Natural killer cell (primary cell): ENCODE results near the gene ULK4. TPM values are rescaled to one million over a fixed set of nuclear protein-coding genes. Genes with fewer than 3 reads are reported as not detected.

Source experiments
- ATAC-seq, 3 donors: fragments of 150-1000 bp in 2 of 3; fragments of 200-7000 bp in 1 of 3; cut with Tn5 transposase; 1 replicate in 1 of 3; 2 replicates in 2 of 3; pipeline ENCODE4 v1.10.0; 2021; ENCODE audit warnings: mild to moderate bottlenecking in 2 of 3, moderate library complexity in 2 of 3
- DNase-seq, 2 donors: peaks; one replicate each; pipeline versions ENCODE4 v3.0.0 to v3.0.0-alpha.2; 2013 to 2021; ENCODE audit warnings: mixed read lengths in 1 of 2
- H3K27ac ChIP-seq: one replicate; pipeline ENCODE4 v1.5.1; 2013; ENCODE audit warnings: mild to moderate bottlenecking, low read length
- H3K27me3 ChIP-seq: one replicate; pipeline ENCODE4 v1.6.1; 2013; ENCODE audit warnings: low read length; ENCODE audit not compliant: control insufficient read depth, insufficient read depth
- H3K36me3 ChIP-seq: one replicate; pipeline ENCODE4 v1.6.1; 2013; ENCODE audit warnings: low read length; ENCODE audit not compliant: control insufficient read depth, insufficient read depth
- H3K4me1 ChIP-seq: one replicate; pipeline ENCODE4 v1.6.1; 2013; ENCODE audit warnings: low read length; ENCODE audit not compliant: control insufficient read depth, insufficient read depth
- H3K4me3 ChIP-seq: one replicate; pipeline ENCODE4 v1.5.1; 2013; ENCODE audit warnings: low read length
- H3K9me3 ChIP-seq: one replicate; pipeline ENCODE4 v1.6.1; 2013; ENCODE audit warnings: low read length; ENCODE audit not compliant: control insufficient read depth, insufficient read depth
- H3K27ac Mint-ChIP-seq, 2 donors: one replicate each; pipeline ENCODE4 v1.8.0; 2022; ENCODE audit warnings: mild to moderate bottlenecking in 2 of 2, mixed read lengths in 2 of 2, moderate library complexity in 1 of 2
- H3K27me3 Mint-ChIP-seq, 2 donors: one replicate each; pipeline ENCODE4 v1.8.0; 2022; ENCODE audit warnings: low read depth in 2 of 2, mixed read lengths in 2 of 2
- H3K36me3 Mint-ChIP-seq: one replicate; pipeline ENCODE4 v1.8.0; 2022; ENCODE audit warnings: mixed read lengths
- H3K4me1 Mint-ChIP-seq, 2 donors: one replicate each; pipeline ENCODE4 v1.8.0; 2022; ENCODE audit warnings: mixed read lengths in 2 of 2
- H3K4me3 Mint-ChIP-seq: one replicate; pipeline ENCODE4 v1.8.0; 2022; ENCODE audit warnings: mild to moderate bottlenecking, moderate library complexity, mixed read lengths
- H3K9me3 Mint-ChIP-seq, 2 donors: one replicate each; pipeline ENCODE4 v1.8.0; 2022; ENCODE audit warnings: mixed read lengths in 2 of 2
- CTCF ChIP-seq: fragments of 200-600 bp; IDR thresholded peaks from one replicate; pipeline ENCODE4 v1.8.0; 2022; ENCODE audit warnings: antibody characterized with exemption
- WGBS: methylation state at CpG from one replicate; pipeline ENCODE4 v1.1.7; 2013; ENCODE audit warnings: missing lambda C conversion rate; ENCODE audit not compliant: insufficient coverage; 5-methylcytosine and 5-hydroxymethylcytosine counted together
- intact Hi-C: fragments of 100-400 bp; cut with micrococcal nuclease; formaldehyde crosslinking; loops from one replicate; pipeline ENCODE4 v1.14.2; 2022
- total RNA-seq, 4 donors: library from RNA; stranded (reverse); fragments of 120-200 nt in 1 of 4; gene quantifications; one replicate each; pipeline versions ENCODE4 v1.2.3 to v1.2.4, GENCODE V29; 2013 to 2022

ULK4 gene
- total RNA-seq, 3 donors from 2014 or later (not counting 1 experiment from before 2014, with no cell fraction given), result 19.2 to 25.7 (median 21.2) TPM

- H3K27me3 Mint-ChIP-seq, result no peaks in the 10 kb centered on the region
- no peak overlapping the region for H3K27ac Mint-ChIP-seq
- H3K36me3 ChIP-seq, result no peaks in the 10 kb centered on the region
- TF ChIP-seq CTCF, result no peak
- 100% methylated on average over 4 of the region's 4 CpGs for WGBS
- H3K36me3 Mint-ChIP-seq, result no peaks in the 10 kb centered on the region
- no peaks in the 10 kb centered on the region for H3K9me3 ChIP-seq
- H3K4me3 ChIP-seq, result no peak overlapping the region
- ATAC-seq (no peak), DNase-seq (no peak)
- no peaks in the 10 kb centered on the region for H3K4me1 ChIP-seq
- H3K27me3 ChIP-seq, result no peaks in the 10 kb centered on the region
- intact Hi-C loops, result no loop called here
- no peak overlapping the region for H3K27ac ChIP-seq
- no peaks in the 10 kb centered on the region for H3K4me1 Mint-ChIP-seq
- no peaks in the 10 kb centered on the region for H3K9me3 Mint-ChIP-seq
- no peak overlapping the region for H3K4me3 Mint-ChIP-seq
Measured at GRCh38 chr3:41258239-41258800, 703.6 kb downstream of the ULK4 start.

DNA sequence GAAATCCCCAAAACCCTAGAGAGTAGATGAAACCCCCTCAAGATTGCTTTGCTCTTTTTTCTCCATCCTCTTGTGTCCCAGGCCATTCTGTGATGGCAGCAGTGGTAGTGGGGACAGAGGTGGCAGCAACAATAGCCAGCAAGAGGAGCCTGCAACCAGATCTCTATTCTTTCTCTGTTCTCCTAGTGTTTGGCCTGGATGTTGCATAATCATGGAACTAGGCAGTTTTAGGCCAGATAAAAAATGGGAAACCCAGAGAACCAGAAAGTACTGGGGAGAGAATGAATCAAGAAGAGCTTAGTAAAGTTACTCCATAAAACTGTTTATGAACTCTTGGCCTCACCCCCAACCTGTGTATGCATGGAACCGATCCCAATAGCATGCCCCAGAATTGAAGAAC, 710.3 kb downstream of the ULK4 start:
- H3K9me3 Mint-ChIP-seq, result peaks cover 0 to 4% of the 10 kb centered on the region in 2 donors
- Histone ChIP-seq H3K4me1 (no peaks in the 10 kb centered on the region), H3K36me3 (no peaks in the 10 kb centered on the region), H3K27ac (no peak overlapping the region), H3K4me3 (no peak overlapping the region), H3K9me3 (no peaks in the 10 kb centered on the region), H3K27me3 (no peaks in the 10 kb centered on the region)
- TF ChIP-seq CTCF, result no peak
- intact Hi-C loops, result no loop called here
- no peak overlapping the region for H3K4me3 Mint-ChIP-seq
- H3K27ac Mint-ChIP-seq, result no peak overlapping the region
- H3K27me3 Mint-ChIP-seq, result peaks cover 3 to 8% of the 10 kb centered on the region in 2 donors
- H3K4me1 Mint-ChIP-seq, result no peaks in the 10 kb centered on the region
- ATAC-seq, result no peak
- no peak for DNase-seq
- H3K36me3 Mint-ChIP-seq, result no peaks in the 10 kb centered on the region
- 84% methylated on average over 1 of the region's 1 CpG for WGBS

DNA sequence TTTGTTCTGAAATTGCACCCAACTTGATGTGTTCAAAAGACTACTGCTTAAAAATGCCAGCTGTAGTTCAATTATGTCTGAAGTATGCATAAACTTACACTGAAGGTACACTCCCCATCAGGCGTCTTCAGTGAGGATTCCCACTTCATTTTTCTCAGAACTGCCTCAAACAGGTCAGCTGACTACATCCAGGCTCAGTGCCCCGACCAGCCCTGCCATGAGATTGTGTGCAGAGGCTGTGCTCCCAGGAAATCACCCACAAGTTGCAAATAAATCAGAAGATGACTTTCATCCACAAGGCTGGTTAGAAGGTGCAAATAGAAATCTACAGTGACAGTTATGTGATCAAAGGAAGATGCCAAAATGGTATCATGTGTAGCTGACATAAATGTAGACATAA, 711.1 kb downstream of the ULK4 start:
- no peaks in the 10 kb centered on the region for H3K36me3 ChIP-seq
- H3K27me3 ChIP-seq, result no peaks in the 10 kb centered on the region
- no peak overlapping the region for H3K4me3 ChIP-seq
- intact Hi-C loops, result no loop called here
- H3K4me1 Mint-ChIP-seq, result no peaks in the 10 kb centered on the region
- no peak overlapping the region for H3K27ac ChIP-seq
- H3K4me3 Mint-ChIP-seq, result no peak overlapping the region
- no peak for ATAC-seq
- H3K27me3 Mint-ChIP-seq, result peaks cover 3 to 8% of the 10 kb centered on the region in 2 donors
- no peak overlapping the region for H3K27ac Mint-ChIP-seq
- no peak for DNase-seq
- no peaks in the 10 kb centered on the region for H3K4me1 ChIP-seq
- WGBS, result 68% methylated on average over 2 of the region's 2 CpGs
- no peaks in the 10 kb centered on the region for H3K9me3 ChIP-seq
- no peak for TF ChIP-seq CTCF
- H3K36me3 Mint-ChIP-seq, result no peaks in the 10 kb centered on the region
- peaks cover 0 to 4% of the 10 kb centered on the region in 2 donors for H3K9me3 Mint-ChIP-seq

GRCh38 chr3:41249318-41249717, 712.6 kb downstream of the ULK4 start:
- Mint-ChIP-seq H3K9me3 (peaks cover 0 to 4% of the 10 kb centered on the region in 2 donors), H3K4me1 (no peaks in the 10 kb centered on the region), H3K4me3 (no peak overlapping the region), H3K36me3 (no peaks in the 10 kb centered on the region), H3K27me3 (peaks cover 3 to 8% of the 10 kb centered on the region in 2 donors), H3K27ac (no peak overlapping the region)
- Histone ChIP-seq H3K27ac (no peak overlapping the region), H3K9me3 (no peaks in the 10 kb centered on the region), H3K4me3 (no peak overlapping the region), H3K27me3 (no peaks in the 10 kb centered on the region), H3K36me3 (peaks cover 3% of the 10 kb centered on the region), H3K4me1 (no peaks in the 10 kb centered on the region)
- ATAC-seq, result no peak
- intact Hi-C loops, result no loop called here
- 93% methylated on average over 3 of the region's 3 CpGs for WGBS
- DNase-seq, result no peak
- no peak for TF ChIP-seq CTCF
